NCI-H2196 (cell line): ENCODE data around the gene SDF2L1.

Experiments
- DNase-seq: peaks from one replicate; lab custom pipeline; 2025; ENCODE audit not compliant: unreplicated experiment; lab: John Stamatoyannopoulos, UW

Gene SDF2L1

DNA sequence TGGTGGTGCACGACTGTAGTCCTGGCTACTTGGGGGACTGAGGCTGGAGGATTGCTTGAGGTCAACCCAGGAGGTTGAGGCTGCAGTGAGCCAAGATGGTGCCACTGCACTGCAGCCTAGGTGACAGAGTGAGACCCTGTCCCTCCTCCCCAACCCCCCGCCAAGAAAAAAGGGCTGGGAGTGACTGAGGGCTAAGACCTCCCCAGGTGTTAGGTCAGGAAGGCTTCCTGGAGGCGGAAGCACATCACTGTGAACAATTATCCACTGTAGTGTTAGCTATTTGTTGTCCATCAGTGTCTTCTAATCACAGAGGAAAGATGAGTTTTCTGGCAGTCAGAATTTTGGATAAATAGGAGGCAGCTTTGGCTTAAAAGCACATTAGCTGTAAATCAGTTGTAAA is 21.1 kb upstream of the SDF2L1 start:
- no peak for DNase-seq

DNA sequence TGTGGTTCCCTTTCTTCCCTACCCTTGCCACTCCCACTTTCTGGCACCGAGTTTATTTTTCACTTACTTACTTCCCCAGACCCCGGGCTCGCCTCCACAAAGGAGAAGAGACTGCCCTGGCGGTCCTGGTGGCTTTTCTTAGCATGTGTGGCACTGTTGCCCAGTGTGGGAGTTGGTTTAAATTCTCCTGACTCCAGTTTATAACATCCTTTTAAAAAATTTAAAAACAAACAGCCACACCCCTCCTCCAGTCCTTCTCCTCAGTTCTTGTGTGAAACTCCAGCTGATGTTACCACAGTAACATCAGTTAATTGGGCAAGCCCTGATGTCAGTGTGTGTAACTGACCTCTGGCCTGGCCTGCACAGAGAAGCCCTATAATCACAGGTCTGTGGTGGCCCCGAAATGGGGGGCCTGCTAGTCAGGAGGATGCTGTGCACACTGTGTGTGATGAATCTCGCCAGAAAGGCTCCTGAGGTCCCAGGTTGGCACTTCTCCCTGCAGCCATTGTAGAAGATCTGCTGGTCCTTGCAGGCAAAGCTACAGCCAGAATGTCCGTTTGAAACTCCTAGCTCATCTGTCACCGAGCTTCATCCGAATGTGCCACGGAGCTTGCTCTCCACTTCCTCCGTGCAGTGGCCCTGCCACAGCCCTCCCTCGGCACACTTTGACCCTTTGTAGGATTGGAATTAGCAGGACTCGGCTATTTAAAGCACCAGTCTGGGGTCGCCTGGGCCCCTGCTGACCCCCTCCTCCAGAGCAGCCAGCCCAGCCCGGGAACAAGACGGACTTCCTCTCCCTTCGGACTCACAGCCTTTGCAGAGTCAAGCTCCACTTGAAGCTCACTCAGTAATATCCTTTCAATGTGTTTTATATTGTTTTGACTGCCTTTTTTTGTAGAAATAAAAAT is 19.8 kb upstream of the SDF2L1 start:
- no peak for DNase-seq

DNA sequence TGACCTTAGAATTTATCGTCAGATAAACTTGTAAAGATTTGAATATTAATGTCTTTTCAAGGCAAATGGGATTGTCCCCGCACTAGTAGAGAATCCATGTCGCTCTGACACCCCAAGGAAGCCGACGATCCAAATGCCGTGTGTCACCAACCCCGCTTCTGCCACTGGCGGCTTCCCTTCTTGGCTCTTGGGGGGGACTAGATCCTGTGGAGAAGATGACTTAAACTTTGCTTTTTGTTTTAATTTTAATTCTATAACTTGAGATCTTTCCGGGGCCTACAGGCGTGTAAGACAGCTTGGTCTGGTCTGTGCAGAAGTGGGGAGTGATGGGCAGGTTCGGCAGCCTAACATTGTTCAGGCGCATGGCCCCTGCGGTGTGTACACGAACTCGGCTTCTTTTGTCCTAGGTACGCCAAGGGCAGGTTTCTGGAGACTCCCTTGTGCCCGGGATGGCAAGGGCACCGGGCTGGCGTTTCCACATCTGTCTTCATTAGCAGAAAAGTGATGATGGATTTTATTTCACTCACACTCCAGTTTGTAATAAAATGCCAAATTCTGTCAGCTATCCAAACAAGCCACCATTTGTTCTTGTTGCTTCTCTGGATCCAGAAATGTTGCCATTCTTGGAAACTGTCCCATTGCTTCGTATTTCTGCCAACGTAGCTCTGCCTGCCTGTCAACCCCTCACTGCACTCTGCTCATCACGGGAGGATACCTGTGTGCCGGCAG is 19.0 kb upstream of the SDF2L1 start:
- peak; percentile 10 for DNase-seq

DNA sequence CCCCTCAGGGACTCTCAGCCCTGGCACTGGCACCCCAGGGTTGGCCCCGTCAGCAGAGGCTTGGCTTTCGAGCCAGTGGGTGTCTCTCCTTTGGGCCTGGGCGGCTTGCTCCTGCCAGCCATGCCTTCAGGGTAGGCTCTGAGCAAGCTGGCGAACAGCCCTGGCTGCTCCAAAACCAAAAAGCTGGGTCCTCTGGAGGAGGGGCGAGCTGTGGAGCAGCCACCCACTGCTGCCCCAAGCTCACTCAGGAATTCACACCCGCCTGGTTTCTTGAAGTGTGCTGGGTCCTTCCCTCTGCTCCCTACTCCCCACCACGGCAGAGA is 18.5 kb upstream of the SDF2L1 start:
- DNase-seq: no peak

DNA sequence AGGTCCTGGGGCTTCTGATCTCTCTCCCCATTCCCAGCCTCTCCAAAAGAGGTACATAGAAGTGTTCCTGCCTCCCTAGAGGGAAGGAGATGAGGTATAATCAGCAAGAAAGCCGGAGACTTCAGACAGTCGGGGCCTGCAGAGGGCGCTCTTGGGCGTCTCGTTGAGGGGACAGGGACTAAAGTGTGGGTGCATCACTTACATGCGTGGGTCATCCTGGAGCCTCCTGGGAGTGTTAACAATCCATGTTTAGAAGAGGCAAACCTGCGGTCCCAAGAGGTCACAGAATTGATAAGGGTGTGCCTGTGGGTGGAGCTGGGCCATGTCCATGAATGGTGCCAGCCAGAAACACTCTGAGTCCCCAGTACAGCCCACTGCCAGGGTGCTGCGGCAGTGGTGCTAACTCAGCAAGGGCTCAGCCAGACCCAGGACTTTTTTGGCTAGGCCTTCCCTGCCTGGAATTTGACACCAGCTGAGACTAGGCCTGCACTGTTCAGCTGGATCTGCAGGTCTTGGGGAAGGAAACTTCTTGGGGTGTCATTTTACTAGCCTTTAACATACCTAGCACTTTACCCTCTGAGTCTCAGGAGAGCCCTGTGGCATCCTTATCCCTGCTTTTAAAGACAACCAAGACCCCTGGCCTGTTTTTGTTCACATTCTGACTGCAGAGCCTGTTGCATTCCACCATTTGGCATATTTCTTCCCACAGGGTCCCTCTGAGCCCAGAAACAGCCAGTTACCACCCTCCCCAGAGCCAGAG is 17.8 kb upstream of the SDF2L1 start:
- peak; percentile 10 for DNase-seq

DNA sequence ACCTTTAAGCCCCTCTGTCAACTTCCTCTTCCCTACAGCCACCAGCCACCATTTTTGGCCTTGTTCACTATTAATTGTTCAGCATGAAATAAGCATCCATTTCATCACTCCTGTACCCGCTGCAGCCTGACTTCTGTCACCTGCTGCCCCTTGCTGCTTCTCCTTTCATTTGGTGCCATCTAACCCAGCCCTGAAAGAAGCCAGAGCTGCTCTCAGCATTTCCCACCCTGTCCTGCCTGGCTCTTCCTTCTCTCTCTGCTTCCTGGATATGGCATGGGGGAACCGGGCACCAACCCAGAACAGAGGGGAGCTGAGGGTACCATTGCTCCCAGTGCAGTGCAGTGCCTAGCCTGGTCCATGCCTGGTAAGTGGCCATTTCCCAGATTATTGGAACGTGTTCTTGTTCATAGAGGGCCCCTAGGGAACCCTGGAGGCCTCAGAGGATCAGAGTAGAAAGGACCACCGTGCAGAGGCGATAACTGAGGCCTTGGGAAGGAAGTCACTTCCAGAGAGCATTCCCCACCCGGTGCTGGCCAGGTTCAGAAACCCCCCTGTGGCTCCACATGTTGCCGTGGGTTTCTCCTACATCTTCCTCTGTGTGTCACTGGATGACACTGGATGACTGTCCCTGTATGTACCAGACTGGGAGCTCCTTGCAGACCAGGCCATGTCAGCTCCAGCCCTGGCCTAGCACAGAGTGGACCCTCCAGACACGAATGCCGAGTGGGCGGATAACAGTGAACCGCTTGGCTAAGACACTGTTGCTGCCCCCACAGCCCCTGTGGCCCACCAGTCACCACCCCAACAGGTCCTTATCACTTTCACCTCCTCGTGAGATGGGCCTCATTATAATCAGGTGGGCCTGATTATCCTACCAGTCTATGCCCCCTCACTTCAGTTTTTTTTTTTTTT is 17.0 kb upstream of the SDF2L1 start:
- DNase-seq: no peak

DNA sequence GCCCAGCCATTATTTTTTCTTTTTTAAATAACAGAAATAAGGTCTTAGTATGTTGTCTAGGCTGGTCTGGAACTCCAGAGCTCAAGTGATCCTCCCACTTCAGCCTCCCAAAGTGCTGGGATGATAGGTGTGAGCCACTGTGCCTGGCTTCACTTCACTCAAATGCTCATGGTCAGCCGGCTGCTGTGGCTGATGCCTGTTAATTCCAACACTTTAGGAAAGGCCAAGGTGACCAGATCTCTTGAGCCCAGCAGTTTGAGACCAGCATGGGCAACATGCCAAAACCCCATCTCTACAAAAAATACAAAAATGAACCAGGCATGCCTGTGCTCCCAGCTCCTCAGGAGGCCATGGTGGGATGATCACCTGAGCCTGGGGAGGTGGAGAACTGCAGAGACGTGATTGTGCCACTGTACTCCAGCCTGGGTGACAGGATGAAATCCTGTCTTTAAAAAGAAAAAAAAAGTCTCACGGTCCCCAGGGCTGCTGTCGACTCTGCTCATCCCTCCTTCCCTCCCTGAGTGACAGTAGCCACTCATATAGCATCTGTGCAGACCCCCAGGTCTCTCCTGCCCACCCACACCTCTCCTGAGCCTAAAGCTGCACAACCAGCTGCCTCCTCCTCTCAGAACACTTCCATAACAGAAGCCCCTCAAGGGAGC is 15.9 kb upstream of the SDF2L1 start:
- no peak for DNase-seq

DNA sequence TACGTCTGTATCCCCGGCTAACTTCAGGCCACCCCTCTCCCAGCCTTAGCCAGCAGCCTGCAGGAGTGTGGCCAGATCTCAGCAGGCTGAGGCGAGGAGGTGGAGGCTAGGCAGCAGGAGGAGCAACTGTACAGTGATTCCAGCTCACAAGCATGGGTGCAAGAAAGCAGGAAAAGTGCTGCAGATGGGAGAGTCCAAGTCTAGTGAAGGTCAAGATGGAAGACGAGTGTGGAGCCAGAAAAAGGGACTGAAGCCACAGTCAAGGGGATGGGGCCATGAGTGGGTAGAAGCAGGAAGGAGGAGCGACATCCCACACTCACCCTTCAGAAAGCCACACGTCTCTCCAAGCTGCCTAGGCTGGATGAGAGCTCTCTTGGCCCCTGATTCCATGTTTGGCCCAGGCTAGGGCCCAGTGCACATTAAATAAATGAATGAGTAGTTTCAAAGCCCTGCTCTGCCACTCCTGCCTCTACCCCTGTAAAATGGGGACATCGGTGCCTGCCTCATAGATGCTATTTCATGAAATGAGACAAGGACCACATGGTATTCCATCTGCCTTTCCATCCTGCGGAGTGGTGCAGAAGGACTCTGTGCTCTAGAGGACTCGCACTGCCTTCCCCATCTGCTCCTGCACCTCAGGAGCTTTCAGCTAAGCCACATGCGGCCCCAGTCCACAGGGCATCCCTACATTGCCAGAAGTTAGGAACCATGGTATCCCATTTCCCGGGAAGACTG is 15.2 kb upstream of the SDF2L1 start:
- no peak for DNase-seq

DNA sequence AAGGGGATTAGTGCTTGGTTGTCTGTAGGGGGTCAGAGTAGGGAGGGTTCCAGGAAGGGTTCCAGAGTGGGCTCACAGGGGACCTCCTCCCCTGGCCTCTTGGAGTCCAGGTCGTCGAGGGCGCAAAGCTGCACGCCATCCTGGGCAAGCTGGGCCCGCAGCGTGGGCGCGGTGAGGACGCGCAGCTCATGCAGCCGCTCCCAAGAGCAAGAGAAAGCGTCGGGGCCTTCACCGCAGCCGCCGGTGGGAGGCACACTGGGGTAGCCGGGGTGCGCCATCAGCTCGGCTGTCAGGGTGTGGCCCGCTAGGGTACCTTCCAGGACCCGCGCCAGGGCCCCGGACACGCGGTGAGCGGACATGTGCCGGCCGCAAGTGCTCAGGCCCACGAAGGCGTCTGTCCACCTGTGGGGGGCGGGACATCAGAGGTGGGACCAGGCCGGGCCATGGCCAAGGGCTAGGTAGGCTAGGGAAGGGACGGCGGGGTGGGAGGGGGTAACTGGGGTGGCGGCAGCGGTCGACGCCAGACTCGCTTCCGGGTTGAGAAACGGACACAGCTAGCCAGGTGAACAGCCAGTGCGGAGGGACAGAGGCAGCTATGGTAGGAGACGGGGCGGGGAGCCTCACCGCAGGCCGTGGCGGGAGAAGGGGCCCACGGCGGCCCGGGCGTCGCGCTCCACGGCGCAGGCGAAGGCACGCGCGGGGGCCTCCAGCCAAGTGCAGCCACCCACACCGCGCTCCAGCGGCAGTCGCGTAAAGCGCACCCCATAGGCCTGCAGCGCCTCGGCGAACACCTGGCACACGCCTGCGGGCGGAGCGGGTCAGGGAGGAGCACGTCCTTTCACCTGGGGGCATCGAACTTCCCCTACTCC is 13.5 kb upstream of the SDF2L1 start:
- DNase-seq: no peak

DNA sequence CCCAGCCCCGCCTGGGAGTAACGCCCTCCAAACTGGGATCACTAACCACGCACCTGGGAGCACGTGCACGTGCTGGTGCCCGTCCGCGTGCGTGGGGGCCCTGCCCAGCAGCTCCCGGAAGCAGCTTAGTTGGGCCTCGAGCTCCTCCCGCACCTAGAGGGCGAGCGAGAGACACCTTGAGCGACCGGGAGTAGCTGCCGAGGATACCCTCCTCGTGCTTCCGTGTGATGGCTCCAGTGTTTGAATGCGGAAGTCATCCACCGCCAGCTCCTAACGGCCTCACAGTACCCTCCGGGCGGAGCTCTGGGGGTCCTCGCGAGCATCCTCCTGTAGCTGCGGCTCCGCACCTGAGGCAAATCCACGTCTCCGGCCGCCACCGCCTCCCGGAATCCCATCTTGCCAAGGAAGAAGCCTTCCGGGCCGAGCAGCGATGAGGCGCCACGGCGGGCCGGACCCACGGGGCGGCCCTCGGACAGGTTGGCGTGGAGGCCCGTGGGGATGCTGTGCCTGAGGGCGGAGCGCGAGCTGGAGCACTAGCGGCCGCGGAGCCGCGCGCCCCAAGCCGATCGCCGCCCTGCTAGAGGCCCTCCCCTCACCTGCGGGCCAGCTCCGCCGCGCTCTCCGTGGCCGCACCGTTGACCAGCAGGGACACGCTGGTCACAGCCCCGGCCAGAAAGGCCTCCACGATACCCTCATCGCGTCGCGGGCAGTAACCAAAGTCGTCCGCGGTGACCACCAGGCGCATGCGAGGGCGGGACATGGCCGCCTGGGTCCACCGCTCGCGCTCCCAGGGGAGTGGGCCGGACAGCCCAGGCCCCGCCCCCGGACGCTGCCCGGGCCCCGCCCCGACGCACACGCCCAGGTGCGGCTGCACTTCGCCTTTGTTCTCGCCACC is 12.6 kb upstream of the SDF2L1 start, which contains the start of gene YDJC:
YDJC (minus strand) TSS at position 768 of the 895 bp plus-strand sequence; CDS start at position 760, 8 bp downstream.
- peak; percentile 81 for DNase-seq

DNA sequence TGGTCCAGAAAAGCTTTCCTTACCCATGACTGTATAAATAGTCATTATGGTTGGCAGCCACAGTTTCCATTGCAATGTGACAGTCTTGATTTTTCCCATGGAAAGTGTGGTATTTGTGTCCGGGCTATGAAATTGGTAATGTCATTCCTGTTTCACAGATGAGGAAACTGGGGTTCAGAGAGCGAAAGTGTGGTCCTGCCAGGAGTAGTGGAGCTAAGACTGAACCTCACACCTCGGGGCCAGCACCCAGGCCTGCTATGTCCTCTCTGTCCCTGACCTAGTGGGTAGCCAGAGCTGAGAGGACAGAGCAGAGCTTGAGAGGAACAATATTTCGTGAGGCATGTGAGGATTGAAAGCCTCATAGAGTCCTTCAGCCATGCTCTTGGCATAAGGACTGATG is 11.1 kb upstream of the SDF2L1 start:
- no peak for DNase-seq

DNA sequence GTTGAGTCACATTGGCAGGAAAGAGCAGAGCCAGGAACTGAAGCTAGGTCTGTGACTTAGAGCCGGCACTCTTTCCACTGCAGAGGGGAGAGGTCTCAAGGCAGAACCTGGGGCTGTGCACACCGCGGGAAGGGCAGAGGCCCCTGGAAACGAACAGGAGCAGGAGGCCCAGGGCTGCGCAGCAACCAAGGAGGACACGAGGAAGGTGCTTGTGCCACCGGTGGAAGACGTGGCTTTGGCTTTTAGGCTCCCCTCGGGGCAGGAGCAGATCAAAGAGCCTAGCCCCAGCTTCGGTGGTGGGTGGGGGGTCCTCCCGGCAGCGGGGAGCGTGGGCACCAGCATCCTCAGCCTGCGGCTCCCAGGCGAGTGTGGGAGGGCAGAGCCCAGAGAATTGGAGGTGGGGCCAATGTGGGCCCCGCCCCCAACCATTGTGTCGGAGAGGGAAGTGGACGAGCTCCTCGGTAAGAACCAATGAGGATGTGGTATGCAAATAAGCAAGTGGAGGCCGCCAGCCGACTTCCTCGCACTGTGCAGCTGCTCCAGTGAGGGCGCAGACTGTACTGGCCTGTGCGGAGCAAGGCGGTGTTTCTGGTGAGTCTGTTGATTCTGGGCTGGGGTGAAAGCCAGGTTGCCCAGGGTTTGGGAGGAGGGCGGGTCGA is 9.7 kb upstream of the SDF2L1 start, which contains the start of gene CCDC116:
CCDC116 (plus strand) TSS at position 524 of the 659 bp plus-strand sequence. CDS start 422 bp downstream, outside the sequence.
- DNase-seq: peak; percentile 69

DNA sequence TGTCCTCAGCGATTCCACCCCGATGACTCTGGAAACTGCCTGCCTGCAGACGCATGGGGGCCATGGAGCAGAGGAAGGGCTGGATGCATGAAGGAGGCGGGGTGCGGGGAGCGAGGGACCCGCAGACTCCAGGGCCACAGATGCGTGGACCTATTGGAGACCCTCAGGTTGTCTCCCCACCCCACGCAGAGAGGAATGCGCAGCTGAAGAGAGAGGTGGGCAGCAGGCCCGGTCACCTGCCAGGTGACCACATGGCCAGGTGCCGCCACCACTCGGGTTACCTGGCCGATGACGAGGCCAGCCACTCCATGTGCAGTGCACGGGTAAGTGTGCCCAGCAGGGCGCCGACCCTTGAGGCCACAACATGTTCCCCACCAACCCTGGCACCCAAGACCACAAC is 9.2 kb upstream of the SDF2L1 start:
- no peak for DNase-seq

DNA sequence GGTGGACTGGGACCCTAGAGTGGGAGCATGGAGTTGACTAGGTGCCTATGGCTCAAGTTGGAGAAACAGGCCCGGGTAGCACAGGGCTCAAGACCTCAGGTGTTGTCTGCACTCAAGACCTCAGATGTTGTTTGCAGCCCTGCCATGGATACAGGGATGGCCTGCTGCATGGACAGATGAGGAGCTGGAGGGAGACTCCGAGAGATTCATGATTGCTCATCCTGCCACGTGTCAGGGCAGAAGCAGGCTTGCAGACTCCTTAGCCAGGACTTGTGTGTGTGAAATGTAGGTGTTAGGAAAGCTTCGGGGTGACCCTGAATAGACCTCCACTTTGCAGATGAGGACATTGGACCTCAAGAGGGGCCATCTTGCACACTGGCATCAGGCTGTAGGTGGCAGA is 8.6 kb upstream of the SDF2L1 start:
- DNase-seq: no peak

DNA sequence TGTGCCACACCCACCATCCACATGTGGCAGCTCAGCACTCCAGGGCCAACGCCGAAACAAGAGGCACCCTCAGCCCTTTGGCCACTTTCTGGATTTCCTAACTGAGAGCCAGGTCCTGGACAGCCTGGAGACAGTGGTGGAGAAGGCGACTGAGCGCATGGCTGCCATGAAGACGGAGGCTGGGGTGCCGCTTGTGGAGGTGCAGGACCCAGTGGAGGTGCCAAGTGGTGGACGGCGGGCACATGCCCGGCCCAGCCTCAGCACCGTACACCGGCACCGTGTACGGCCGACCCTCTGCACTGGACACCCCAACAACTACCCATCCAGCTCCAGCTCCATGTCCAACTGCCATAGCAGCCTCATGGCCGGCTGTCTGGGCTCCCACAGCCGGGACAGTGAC is 8.0 kb upstream of the SDF2L1 start:
- DNase-seq: no peak

DNA sequence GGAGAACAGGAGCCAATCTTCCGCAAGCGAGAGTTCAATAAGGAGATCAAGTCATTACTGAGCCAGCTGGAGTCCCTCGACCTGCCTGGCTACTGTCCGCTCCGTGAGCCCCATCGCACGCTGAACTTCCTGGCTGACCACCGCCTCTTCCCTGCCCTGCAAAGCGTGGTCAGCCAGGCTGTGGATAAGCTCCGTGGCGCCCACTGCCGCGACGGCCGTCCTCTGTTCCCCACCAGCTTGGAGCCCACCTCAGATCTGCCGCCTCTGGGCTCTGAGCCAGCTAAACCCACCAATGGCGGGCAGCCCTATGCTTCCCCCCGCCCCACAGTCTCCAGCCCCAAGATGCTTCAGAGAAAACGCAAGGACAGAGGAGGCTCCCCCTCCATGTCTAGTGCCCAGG is 7.3 kb upstream of the SDF2L1 start:
- no peak for DNase-seq
